Liver (tissue), 3 donors: ENCODE results near the gene ANP32A.

Source experiments
- CTCF ChIP-seq: fragments of 150-350 bp; IDR thresholded peaks from 2 replicates; pipeline ENCODE4 v1.5.1; 2017; ENCODE audit warnings: improper control_type of control experiment, low read depth, low read length; ENCODE audit not compliant: missing input control
- RAD21 ChIP-seq, 2 donors: IDR thresholded peaks; 2 replicates each; pipeline ENCODE4 v1.6.1; 2016; ENCODE audit warnings: antibody characterized with exemption in 2 of 2, mild to moderate bottlenecking in 2 of 2
- SP1 ChIP-seq: IDR thresholded peaks from 2 replicates; pipeline ENCODE4 v1.6.1; 2018; ENCODE audit warnings: antibody characterized with exemption, mild to moderate bottlenecking
- ZBTB33 ChIP-seq: IDR thresholded peaks from 2 replicates; pipeline ENCODE4 v1.6.1; 2016; ENCODE audit warnings: antibody characterized with exemption
- donor health status: healthy.
- donor health status: healthy.

GRCh38 chr15:68775236-68775577, 45.5 kb downstream of the ANP32A start:
- no peak for TF ChIP-seq CTCF
- no peak for TF ChIP-seq SP1
- TF ChIP-seq RAD21 (IDR thresholded peaks at IDR 0.05): no peak
- no peak for TF ChIP-seq ZBTB33
